GM21619 (cell line): ENCODE data around the gene PDXK.

ENCODE experiments used
- ATAC-seq: cut with Tn5 transposase; IDR thresholded peaks from one replicate; pipeline ENCODE4 v1.9.1; 2021; ENCODE audit not compliant: unreplicated experiment

Gene PDXK

GRCh38 chr21:43801006-43801783 lies 82.3 kb downstream of the PDXK start:
- ATAC-seq, result no peak

- no peak for ATAC-seq
Measured at GRCh38 chr21:43802713-43803313, 83.9 kb downstream of the PDXK start.

GRCh38 chr21:43803558-43804300 lies 84.8 kb downstream of the PDXK start:
- ATAC-seq, result no peak

- ATAC-seq, result peak; percentile 73
Measured at GRCh38 chr21:43805275-43805800, 86.4 kb downstream of the PDXK start.

GRCh38 chr21:43806017-43806710 lies 87.2 kb downstream of the PDXK start:
- ATAC-seq, result peak; percentile 4

- ATAC-seq, result no peak
Measured at GRCh38 chr21:43808367-43808766, 89.4 kb downstream of the PDXK start.

- ATAC-seq, result no peak
Measured at GRCh38 chr21:43808832-43809251, 89.9 kb downstream of the PDXK start.

- ATAC-seq, result no peak
Measured at GRCh38 chr21:43809346-43809799, 90.4 kb downstream of the PDXK start.

GRCh38 chr21:43809853-43810504 lies 91.0 kb downstream of the PDXK start:
- no peak for ATAC-seq

GRCh38 chr21:43810505-43811261 lies 91.8 kb downstream of the PDXK start:
- no peak for ATAC-seq

- no peak for ATAC-seq
Measured at GRCh38 chr21:43811262-43812105, 92.6 kb downstream of the PDXK start.
